A549 treated with CORT108297 at 1 μM for 4 hours (cell line): ENCODE data around the gene STARD6. TPM values are rescaled to one million over a fixed set of nuclear protein-coding genes. Genes with fewer than 3 reads are reported as not detected.

Experiments
- total RNA-seq: library from RNA; stranded (reverse); fragments of 200-300 nt; extraction: Qiagen RNA extraction; gene quantifications from 5 replicates; pipeline ENCODE4 v1.2.3, GENCODE V29; 2022

Gene STARD6
- total RNA-seq, result 0.15 TPM in 1 of 5 replicates, not detected in the others

GRCh38 chr18:54357660-54358494 is at the start of gene STARD6, which contains the start of gene C18orf54:
Gene STARD6 (minus strand): TSS chr18:54357858. CDS start chr18:54354573, 3,285 bp downstream.
Gene C18orf54 (plus strand): TSS chr18:54357906. CDS start chr18:54360573, 2,667 bp downstream.

Other genes starting within 250 kb of the STARD6 start
- gene MBD2, start 133.2 kb downstream of the STARD6 start, total RNA-seq, result 32.5 to 59.1 TPM (median 51.5 TPM) in 5 replicates
- gene POLI, start 88.3 kb downstream of the STARD6 start, total RNA-seq, result 6.3 to 9.1 TPM (median 7.7 TPM) in 5 replicates
- 2.0 to 3.1 TPM (median 2.5 TPM) in 5 replicates for gene C18orf54, start within 50 bp of the STARD6 start, total RNA-seq
- gene DYNAP, start 233.4 kb upstream of the STARD6 start, total RNA-seq, result not detected in 5 replicates